Measurements from ENCODE around the gene TAF9.
A peak's percentile ranks its signal among the peaks of the same experiment; 100 is the strongest.
"Not testable (repeated sequence)": the region's sequence is repeated elsewhere in the genome, so short reads cannot be mapped to it uniquely, and the experiment has no call there.

The TAF9 gene

GRCh38 chr5:69370335-69370734, 1.0 kb upstream of the TAF9 start:
- not testable (repeated sequence) for H3K9me3 ChIP-seq (ENCODE audit: control insufficient read depth in 1 of 2, low read length in 2 of 2); H3K27me3 ChIP-seq (ENCODE audit: low read depth, low read length)
- peak overlapping the region; percentile 77 to 95 for H3K4me3 ChIP-seq (ENCODE audit: low read depth in 1 of 2, low read length in 2 of 2)
- peak overlapping the region; percentile 96 for H3K27ac ChIP-seq (ENCODE audit: low read length)
- peaks cover 0 to 25% of the 10 kb centered on the region in 2 donors for H3K4me1 ChIP-seq (ENCODE audit: control insufficient read depth in 1 of 2, insufficient read depth in 2 of 2, low read length in 2 of 2)
- H3K36me3 ChIP-seq (ENCODE audit: control insufficient read depth in 1 of 2, insufficient read depth in 2 of 2, low read length in 2 of 2) = peaks cover 13 to 24% of the 10 kb centered on the region in 2 donors

GRCh38 chr5:69368458-69369339, 621 bp downstream of the TAF9 start:
- Histone ChIP-seq H3K27ac (ENCODE audit: low read length) (peak overlapping the region; percentile 96), H3K4me1 (ENCODE audit: control insufficient read depth in 1 of 2, insufficient read depth in 2 of 2, low read length in 2 of 2) (peaks cover 0 to 25% of the 10 kb centered on the region in 2 donors), H3K4me3 (ENCODE audit: low read depth in 1 of 2, low read length in 2 of 2) (peak overlapping the region; percentile 77 to 95), H3K27me3 (ENCODE audit: low read depth, low read length) (no peaks in the 10 kb centered on the region), H3K9me3 (ENCODE audit: control insufficient read depth in 1 of 2, low read length in 2 of 2) (no peaks in the 10 kb centered on the region), H3K36me3 (ENCODE audit: control insufficient read depth in 1 of 2, insufficient read depth in 2 of 2, low read length in 2 of 2) (peaks cover 17 to 19% of the 10 kb centered on the region in 2 donors)

- Histone ChIP-seq H3K4me3 (ENCODE audit: low read depth in 1 of 2, low read length in 2 of 2) (peak overlapping the region; percentile 77 to 95), H3K9me3 (ENCODE audit: control insufficient read depth in 1 of 2, low read length in 2 of 2) (no peaks in the 10 kb centered on the region), H3K27me3 (ENCODE audit: low read depth, low read length) (no peaks in the 10 kb centered on the region), H3K36me3 (ENCODE audit: control insufficient read depth in 1 of 2, insufficient read depth in 2 of 2, low read length in 2 of 2) (peaks cover 17 to 26% of the 10 kb centered on the region in 2 donors), H3K27ac (ENCODE audit: low read length) (peak overlapping the region; percentile 96), H3K4me1 (ENCODE audit: control insufficient read depth in 1 of 2, insufficient read depth in 2 of 2, low read length in 2 of 2) (peaks cover 0 to 25% of the 10 kb centered on the region in 2 donors)
Measured at GRCh38 chr5:69367697-69368279, 1.5 kb downstream of the TAF9 start.

- Histone ChIP-seq H3K27ac (ENCODE audit: low read length) (no peak overlapping the region), H3K36me3 (ENCODE audit: control insufficient read depth in 1 of 2, insufficient read depth in 2 of 2, low read length in 2 of 2) (peaks cover 17 to 27% of the 10 kb centered on the region in 2 donors), H3K9me3 (ENCODE audit: control insufficient read depth in 1 of 2, low read length in 2 of 2) (no peaks in the 10 kb centered on the region), H3K4me1 (ENCODE audit: control insufficient read depth in 1 of 2, insufficient read depth in 2 of 2, low read length in 2 of 2) (peaks cover 0 to 9% of the 10 kb centered on the region in 2 donors), H3K4me3 (ENCODE audit: low read depth in 1 of 2, low read length in 2 of 2) (no peak overlapping the region), H3K27me3 (ENCODE audit: low read depth, low read length) (no peaks in the 10 kb centered on the region)
Measured at GRCh38 chr5:69364850-69365249, 4.5 kb downstream of the TAF9 start.

GRCh38 chr5:69364414-69364813, 4.9 kb downstream of the TAF9 start:
- Histone ChIP-seq H3K27ac (ENCODE audit: low read length) (no peak overlapping the region), H3K27me3 (ENCODE audit: low read depth, low read length) (no peaks in the 10 kb centered on the region), H3K36me3 (ENCODE audit: control insufficient read depth in 1 of 2, insufficient read depth in 2 of 2, low read length in 2 of 2) (peaks cover 17 to 25% of the 10 kb centered on the region in 2 donors), H3K4me3 (ENCODE audit: low read depth in 1 of 2, low read length in 2 of 2) (no peak overlapping the region), H3K4me1 (ENCODE audit: control insufficient read depth in 1 of 2, insufficient read depth in 2 of 2, low read length in 2 of 2) (peaks cover 0 to 9% of the 10 kb centered on the region in 2 donors), H3K9me3 (ENCODE audit: control insufficient read depth in 1 of 2, low read length in 2 of 2) (no peaks in the 10 kb centered on the region)

- no peak overlapping the region for H3K27ac ChIP-seq (ENCODE audit: low read length)
- H3K4me3 ChIP-seq (ENCODE audit: low read depth in 1 of 2, low read length in 2 of 2) = no peak overlapping the region
- no peaks in the 10 kb centered on the region for H3K4me1 ChIP-seq (ENCODE audit: control insufficient read depth in 1 of 2, insufficient read depth in 2 of 2, low read length in 2 of 2)
- no peaks in the 10 kb centered on the region for H3K9me3 ChIP-seq (ENCODE audit: control insufficient read depth in 1 of 2, low read length in 2 of 2)
- no peaks in the 10 kb centered on the region for H3K27me3 ChIP-seq (ENCODE audit: low read depth, low read length)
- peaks cover 8 to 14% of the 10 kb centered on the region in 2 donors for H3K36me3 ChIP-seq (ENCODE audit: control insufficient read depth in 1 of 2, insufficient read depth in 2 of 2, low read length in 2 of 2)
Measured at GRCh38 chr5:69360442-69360841, 8.9 kb downstream of the TAF9 start.

GRCh38 chr5:69359699-69360098, 9.6 kb downstream of the TAF9 start:
- H3K27me3 ChIP-seq (ENCODE audit: low read depth, low read length) = no peaks in the 10 kb centered on the region
- H3K27ac ChIP-seq (ENCODE audit: low read length) = no peak overlapping the region
- H3K9me3 ChIP-seq (ENCODE audit: control insufficient read depth in 1 of 2, low read length in 2 of 2) = no peaks in the 10 kb centered on the region
- H3K36me3 ChIP-seq (ENCODE audit: control insufficient read depth in 1 of 2, insufficient read depth in 2 of 2, low read length in 2 of 2) = peaks cover 7 to 20% of the 10 kb centered on the region in 2 donors
- H3K4me1 ChIP-seq (ENCODE audit: control insufficient read depth in 1 of 2, insufficient read depth in 2 of 2, low read length in 2 of 2) = no peaks in the 10 kb centered on the region
- H3K4me3 ChIP-seq (ENCODE audit: low read depth in 1 of 2, low read length in 2 of 2) = no peak overlapping the region

GRCh38 chr5:69350664-69351063, 18.7 kb downstream of the TAF9 start:
- Histone ChIP-seq H3K9me3 (ENCODE audit: control insufficient read depth in 1 of 2, low read length in 2 of 2) (no peaks in the 10 kb centered on the region), H3K4me1 (ENCODE audit: control insufficient read depth in 1 of 2, insufficient read depth in 2 of 2, low read length in 2 of 2) (no peaks in the 10 kb centered on the region), H3K27me3 (ENCODE audit: low read depth, low read length) (no peaks in the 10 kb centered on the region), H3K4me3 (ENCODE audit: low read depth in 1 of 2, low read length in 2 of 2) (no peak overlapping the region), H3K27ac (ENCODE audit: low read length) (no peak overlapping the region), H3K36me3 (ENCODE audit: control insufficient read depth in 1 of 2, insufficient read depth in 2 of 2, low read length in 2 of 2) (peaks cover 14 to 32% of the 10 kb centered on the region in 2 donors)

GRCh38 chr5:69343083-69343482, 26.2 kb downstream of the TAF9 start:
- H3K9me3 ChIP-seq (ENCODE audit: control insufficient read depth in 1 of 2, low read length in 2 of 2) = no peaks in the 10 kb centered on the region
- H3K36me3 ChIP-seq (ENCODE audit: control insufficient read depth in 1 of 2, insufficient read depth in 2 of 2, low read length in 2 of 2) = no peaks in the 10 kb centered on the region
- H3K27me3 ChIP-seq (ENCODE audit: low read depth, low read length) = no peaks in the 10 kb centered on the region
- H3K4me3 ChIP-seq (ENCODE audit: low read depth in 1 of 2, low read length in 2 of 2) = no peak overlapping the region
- H3K4me1 ChIP-seq (ENCODE audit: control insufficient read depth in 1 of 2, insufficient read depth in 2 of 2, low read length in 2 of 2) = no peaks in the 10 kb centered on the region
- H3K27ac ChIP-seq (ENCODE audit: low read length) = no peak overlapping the region

- Histone ChIP-seq H3K27me3 (ENCODE audit: low read depth, low read length) (no peaks in the 10 kb centered on the region), H3K27ac (ENCODE audit: low read length) (no peak overlapping the region), H3K36me3 (ENCODE audit: control insufficient read depth in 1 of 2, insufficient read depth in 2 of 2, low read length in 2 of 2) (no peaks in the 10 kb centered on the region), H3K9me3 (ENCODE audit: control insufficient read depth in 1 of 2, low read length in 2 of 2) (no peaks in the 10 kb centered on the region), H3K4me3 (ENCODE audit: low read depth in 1 of 2, low read length in 2 of 2) (no peak overlapping the region), H3K4me1 (ENCODE audit: control insufficient read depth in 1 of 2, insufficient read depth in 2 of 2, low read length in 2 of 2) (no peaks in the 10 kb centered on the region)
Measured at GRCh38 chr5:69341520-69342161, 27.7 kb downstream of the TAF9 start.

- peaks cover 0 to 7% of the 10 kb centered on the region in 2 donors for H3K4me1 ChIP-seq (ENCODE audit: control insufficient read depth in 1 of 2, insufficient read depth in 2 of 2, low read length in 2 of 2)
- no peaks in the 10 kb centered on the region for H3K27me3 ChIP-seq (ENCODE audit: low read depth, low read length)
- H3K9me3 ChIP-seq (ENCODE audit: control insufficient read depth in 1 of 2, low read length in 2 of 2) = no peaks in the 10 kb centered on the region
- H3K4me3 ChIP-seq (ENCODE audit: low read depth in 1 of 2, low read length in 2 of 2) = no peak overlapping the region
- H3K27ac ChIP-seq (ENCODE audit: low read length) = no peak overlapping the region
- H3K36me3 ChIP-seq (ENCODE audit: control insufficient read depth in 1 of 2, insufficient read depth in 2 of 2, low read length in 2 of 2) = no peaks in the 10 kb centered on the region
Measured at GRCh38 chr5:69335341-69335935, 33.9 kb downstream of the TAF9 start.
